ENCODE results near the gene NHLRC4.

DNA sequence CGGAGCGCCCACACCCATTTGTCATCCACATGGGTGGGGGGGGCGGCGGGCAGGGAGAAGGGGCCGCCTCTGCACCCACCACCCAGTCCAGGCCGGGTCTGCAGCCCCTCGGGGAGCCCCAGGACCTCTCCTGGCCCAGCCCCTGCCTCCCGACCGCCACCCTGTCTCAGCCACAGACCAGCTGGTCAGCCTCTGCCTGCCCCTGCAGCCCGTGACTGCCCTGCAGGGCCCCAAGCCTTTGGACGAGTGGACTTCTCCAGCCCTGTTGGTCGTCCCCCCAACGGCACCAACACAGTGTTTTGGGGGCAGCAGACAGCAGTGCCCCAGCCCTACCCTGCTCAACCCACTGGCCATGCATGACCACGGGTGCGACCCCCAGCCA lies 5.4 kb upstream of the NHLRC4 start:
- TF ChIP-seq PPARA (CRISPR knock-in tag; IDR thresholded peaks at IDR 0.05; ENCODE audit: borderline replicate concordance) (no peak), RARB (CRISPR knock-in tag; IDR thresholded peaks at IDR 0.05) (no peak)
- TF ChIP-seq, protein P1, sequence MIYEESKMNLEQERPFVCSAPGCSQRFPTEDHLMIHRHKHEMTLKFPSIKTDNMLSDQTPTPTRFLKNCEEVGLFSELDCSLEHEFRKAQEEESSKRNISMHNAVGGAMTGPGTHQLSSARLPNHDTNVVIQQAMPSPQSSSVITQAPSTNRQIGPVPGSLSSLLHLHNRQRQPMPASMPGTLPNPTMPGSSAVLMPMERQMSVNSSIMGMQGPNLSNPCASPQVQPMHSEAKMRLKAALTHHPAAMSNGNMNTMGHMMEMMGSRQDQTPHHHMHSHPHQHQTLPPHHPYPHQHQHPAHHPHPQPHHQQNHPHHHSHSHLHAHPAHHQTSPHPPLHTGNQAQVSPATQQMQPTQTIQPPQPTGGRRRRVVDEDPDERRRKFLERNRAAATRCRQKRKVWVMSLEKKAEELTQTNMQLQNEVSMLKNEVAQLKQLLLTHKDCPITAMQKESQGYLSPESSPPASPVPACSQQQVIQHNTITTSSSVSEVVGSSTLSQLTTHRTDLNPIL (CRISPR knock-in tag; IDR thresholded peaks at IDR 0.05; ENCODE audit: low read depth): no peak
- TF ChIP-seq, protein P2, sequence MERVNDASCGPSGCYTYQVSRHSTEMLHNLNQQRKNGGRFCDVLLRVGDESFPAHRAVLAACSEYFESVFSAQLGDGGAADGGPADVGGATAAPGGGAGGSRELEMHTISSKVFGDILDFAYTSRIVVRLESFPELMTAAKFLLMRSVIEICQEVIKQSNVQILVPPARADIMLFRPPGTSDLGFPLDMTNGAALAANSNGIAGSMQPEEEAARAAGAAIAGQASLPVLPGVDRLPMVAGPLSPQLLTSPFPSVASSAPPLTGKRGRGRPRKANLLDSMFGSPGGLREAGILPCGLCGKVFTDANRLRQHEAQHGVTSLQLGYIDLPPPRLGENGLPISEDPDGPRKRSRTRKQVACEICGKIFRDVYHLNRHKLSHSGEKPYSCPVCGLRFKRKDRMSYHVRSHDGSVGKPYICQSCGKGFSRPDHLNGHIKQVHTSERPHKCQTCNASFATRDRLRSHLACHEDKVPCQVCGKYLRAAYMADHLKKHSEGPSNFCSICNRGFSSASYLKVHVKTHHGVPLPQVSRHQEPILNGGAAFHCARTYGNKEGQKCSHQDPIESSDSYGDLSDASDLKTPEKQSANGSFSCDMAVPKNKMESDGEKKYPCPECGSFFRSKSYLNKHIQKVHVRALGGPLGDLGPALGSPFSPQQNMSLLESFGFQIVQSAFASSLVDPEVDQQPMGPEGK (CRISPR knock-in tag; IDR thresholded peaks at IDR 0.05; ENCODE audit: borderline replicate concordance): no peak

Data from SK-N-SH treated with all-trans-retinoic acid at 6 μM for 48 hours (cell line).